HG03460 (cell line): ENCODE measurements around the gene GRIFIN.
"Not testable (repeated sequence)": the region's sequence is repeated elsewhere in the genome, so short reads cannot be mapped to it uniquely, and the experiment has no call there.

Experiments
- ATAC-seq: cut with Tn5 transposase; IDR thresholded peaks from one replicate; pipeline ENCODE4 v1.9.1; 2021; ENCODE audit not compliant: unreplicated experiment

GRIFIN gene

DNA sequence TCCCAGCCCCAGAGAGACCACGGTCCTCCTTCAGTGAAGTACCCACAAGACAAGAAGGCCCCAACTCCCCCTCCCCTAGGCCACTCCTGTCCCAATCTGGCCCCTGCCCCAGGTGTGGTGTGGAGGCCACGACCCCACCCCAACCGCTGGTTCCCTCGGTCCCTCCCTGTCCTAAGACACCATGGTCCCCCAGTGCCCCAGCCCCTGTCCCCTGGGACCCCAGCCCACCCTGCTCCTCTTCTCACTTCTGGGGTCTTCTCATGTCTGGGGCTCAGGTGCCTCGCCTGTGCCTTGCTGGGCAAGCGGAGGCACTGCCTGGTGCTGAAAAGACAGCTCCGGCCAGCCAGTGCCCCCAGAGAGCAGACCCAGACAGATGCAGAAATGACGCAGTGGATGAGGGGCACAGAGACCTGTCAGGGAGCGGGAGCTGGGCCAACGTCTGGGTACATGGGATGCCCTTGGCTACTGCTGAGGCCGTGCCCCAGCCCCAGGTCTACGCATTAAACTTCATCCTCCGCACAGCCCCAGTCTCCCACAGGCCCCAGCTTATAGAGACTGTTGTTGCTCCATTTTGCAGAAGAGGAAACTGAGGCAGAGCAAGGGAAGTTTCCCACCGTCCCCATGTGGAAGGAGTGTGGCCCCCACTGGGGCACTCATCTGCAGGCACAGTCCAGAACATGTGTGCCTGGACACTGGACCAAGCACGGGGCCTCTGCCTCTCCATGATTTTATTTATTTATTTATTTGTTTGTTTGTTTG is 14.8 kb downstream of the GRIFIN start:
- no peak for ATAC-seq

DNA sequence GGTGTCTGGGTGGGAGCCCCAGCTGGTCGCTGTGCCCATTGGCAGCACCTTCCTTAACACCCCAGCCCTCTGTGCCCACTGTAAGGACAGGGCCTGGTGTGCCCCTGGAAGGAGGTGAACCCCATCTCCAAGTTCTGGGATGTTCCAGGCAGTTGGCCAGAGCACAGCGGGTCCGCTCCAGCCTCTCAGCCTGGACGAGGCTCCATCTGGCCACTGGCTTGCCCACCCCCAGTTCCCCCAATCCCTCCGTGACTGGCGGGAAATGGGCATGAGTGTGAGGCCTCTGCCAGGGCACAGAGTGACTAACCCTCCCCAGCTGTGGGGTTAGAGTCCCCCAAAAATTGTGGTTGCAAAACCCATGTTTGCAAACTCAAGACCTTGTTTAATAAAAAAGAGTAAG is 15.6 kb downstream of the GRIFIN start:
- no peak for ATAC-seq

DNA sequence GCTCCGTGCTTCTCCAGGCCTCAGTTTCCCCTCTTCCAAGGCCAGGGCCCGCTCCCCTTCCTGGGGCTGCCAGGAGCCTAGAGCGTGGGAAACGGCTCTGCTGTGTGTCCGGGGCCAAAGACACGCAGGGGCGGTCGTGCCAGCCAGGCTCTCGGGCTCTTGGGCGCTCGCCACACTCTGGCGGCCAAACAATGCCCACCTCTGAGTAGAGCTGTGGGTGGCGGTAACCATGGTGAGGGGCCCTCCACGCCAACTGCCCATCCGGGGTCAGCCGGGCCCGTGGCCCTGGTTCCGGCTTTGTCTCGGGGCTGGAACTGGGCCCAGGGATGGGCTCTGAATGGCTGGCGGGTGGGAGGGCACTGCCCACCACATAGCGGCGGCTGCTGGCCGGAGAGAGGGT is 16.0 kb downstream of the GRIFIN start:
- ATAC-seq = no peak

DNA sequence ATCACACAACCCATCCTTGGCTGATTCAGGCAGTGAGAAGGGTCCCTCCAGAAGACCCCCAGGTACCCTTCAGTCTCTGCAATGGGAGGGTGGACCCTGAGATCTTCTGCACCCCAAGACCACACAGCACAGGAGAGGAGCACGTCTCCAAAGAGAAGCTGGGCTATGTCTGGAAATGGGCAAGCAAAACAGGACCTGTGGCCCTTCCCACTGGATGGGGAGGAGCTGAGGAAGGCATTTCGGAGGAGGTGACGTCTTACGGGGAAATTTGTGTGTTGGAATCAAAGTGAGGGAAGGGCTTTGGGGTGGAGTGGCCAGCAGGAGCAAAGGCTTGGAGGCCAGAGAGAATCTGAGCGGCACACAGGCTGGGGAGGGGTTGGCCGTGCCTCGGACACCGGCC is 16.5 kb downstream of the GRIFIN start:
- ATAC-seq = no peak

DNA sequence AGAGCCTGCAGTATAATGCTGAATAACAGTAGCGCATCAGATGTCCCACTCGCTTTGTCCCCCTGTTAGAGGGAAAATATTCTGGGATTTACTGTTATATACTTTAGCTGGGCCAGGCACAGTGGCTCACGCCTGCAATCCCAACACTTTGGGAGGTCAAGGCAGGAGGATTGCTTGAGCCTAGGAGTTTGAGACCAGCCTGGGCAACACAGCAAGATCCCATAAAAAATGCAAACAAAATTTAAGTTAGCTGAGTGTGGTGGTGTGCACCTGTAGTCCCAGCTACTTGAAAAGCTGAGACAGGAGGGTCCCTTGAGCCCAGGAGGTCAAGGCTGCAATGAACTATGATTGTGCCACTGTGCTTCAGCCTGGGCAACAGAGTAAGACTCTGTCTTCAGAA is 22.3 kb downstream of the GRIFIN start:
- ATAC-seq = not testable (repeated sequence)

DNA sequence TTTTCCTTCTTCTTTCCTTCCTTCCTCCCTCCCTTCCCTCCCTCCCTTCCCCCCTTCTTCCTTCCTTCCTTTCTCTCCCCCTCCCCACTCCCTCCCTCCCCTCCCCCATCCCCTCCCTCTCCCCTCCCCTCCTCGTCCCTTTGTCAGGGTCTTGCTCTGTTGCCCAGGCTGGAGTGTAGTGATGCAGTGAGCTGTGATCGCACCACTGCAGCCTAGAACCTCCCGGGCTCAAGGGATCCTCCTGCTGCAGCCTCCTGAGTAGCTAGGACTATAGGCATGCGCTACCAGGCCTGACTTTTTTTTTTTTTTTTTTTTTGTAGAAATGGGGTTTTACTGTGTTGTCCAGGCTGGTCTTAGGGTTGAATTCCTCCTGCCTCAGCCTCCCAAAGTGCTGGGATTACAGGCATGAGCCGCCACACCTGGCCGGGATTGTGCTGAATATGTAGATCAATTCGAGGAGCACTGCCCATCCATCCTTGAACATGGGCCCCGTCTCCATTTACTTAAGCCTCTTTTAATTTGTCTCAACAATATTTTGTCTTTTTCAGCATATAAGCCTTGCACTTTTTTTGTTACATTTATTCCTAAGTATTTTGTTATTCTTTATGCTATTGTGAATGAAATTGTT is 23.4 kb downstream of the GRIFIN start:
- ATAC-seq = no peak

DNA sequence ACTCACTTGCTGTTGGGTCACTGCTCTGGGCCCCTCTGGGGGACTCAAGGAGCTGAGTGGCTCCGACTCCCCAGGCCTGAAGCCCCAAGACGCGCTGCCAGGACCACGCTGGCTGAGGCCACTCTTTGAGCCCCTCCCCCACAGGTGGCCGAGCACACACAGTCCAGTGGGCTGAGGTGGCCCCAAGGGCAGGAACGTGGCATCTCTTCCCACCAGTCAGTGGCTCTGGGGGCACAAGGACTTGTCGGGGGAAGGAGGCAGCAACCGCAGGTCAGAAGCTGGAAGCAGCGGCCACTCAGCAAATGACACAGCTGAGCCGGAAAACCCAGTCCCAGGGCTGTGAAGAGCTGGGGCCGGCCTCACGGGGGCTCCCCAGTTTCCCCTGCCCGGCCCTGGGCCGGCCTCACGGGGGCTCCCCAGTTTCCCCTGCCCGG is 24.1 kb downstream of the GRIFIN start:
- peak; percentile 61 for ATAC-seq

DNA sequence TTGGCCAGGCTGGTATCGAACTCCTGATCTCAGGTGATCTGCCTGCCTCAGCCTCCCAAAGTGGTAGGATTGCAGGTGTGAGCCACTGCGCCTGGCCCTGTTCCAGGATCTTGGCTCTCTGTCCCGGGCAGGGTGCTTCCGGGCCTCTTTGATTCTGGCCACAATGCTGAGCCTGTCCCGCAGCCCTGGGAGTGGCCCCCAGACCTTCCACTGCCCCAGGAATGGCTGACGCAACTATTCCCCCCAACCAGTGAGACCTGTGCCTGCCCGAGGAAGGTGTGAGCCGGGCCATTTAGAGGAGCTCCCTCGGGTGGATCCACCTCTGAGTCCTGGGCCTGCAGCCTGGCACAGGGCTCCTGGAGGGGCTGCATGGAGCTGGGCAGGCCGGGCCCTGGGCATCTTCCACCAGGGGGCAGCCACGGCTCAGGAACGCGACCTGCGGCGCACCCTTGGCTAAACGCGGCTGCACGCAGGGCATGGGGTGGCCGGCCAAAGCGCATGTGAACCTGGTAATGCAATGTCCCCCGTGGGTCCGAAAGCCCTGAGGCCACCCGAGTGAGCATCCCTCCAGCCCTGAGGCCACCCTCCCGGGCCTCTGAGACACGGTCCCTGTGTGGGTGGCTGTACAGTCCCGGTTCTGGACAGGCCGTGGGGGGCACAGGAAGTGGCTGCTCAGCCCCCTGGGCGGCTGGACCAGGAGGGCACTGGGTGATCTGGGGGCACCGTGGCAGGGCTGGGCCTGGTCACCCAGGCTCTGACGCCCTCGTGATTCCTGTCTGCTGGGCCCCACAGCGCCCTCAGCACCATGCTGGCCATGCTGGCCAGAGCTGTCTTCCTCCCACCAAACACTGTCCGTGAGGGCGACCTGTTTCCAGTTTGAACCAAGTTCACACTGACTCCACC is 24.8 kb downstream of the GRIFIN start:
- ATAC-seq = peak; percentile 74

DNA sequence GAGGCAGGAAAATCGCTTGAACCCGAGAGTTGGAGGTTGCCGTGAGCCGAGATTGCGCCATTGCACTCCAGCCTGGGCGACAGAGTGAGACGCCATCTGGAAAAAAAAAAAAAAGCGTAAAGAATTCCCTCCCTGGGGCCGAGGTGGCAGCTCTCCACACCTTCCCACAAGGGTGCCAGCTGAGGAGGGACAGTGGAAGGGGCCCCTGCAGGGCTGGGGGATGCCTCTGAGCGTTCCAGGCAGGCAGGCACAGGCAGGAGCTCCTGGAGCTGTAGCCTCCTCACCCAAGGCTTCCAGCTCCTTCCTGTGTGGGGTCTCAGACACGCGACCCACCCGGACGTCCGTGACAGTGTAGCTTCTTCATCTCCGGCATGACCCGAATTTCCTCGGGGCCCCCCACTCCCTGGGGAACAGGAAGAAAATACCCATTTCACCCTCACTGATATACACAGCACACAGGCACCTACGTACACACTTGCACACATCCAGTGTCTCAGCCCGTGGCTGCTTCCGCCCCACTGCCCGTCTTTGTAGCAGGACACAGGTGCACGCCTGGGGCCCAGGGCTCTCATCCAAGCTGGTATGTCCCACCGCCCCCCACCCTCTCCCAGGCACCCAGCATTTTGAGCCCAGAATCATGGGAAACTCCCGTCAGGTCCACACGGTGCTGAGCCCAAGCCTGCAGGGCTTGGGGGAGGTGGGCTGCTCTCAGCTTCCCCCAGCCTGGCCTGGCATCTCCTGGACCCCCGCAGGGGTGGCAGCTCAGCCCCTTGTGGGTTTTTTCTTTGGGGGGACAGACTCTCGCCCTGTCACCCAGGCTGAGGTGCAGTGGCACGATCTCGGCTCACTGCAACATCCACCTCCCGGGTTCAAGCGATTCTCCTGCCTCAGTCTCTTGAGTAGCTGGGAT is 25.7 kb downstream of the GRIFIN start:
- ATAC-seq = no peak

DNA sequence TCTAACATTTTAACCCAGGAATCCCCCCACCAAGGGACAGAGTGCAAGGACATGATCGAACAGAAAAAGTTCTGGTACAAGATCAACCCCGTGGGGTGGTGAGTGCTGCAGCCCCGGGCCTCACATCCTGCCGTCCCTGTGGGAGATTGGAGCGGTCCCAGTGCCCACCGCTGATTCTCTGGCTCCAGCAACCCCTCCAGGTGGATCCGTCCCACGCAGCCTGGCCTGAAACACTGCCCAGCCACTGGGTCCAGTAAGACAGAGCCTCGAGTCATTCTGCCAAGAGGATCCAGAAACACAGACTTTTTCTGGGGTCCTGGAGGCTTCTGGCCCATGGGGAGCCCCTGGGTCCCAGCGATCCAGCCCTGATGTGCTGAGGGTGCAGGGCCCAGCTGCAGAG is 29.5 kb downstream of the GRIFIN start:
- ATAC-seq = no peak

DNA sequence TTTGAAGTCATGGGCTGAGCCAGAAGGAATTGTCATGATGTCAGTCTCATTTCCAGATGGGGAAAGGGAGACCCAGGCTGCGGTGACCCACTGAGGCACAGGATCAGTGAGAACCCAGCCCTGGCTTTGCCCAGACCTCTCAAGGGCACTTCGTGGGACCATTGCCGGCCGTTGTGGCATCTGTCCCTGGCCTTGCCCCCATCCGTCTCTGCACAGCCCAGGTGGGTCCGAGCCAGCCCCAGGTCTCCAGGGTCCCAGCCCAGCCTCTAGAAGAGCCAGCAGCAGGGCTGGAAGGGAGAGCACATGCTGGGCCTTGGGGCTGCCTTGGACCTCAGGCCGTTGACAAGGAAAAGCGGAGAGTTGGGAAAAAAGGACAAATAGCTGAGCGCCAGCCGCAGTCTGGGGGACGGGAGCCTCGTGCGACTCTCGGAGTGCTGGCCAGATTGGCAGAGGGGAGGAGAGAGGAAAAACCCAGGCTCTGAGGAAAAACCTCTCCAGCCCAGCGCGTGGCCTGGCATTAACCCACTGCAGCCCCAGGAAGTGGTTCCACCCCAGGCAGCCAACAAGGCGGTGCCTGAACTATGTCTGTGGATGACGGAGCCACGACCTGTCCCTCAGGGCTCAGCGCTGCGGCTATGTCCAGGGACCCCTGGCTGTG is 30.2 kb downstream of the GRIFIN start:
- ATAC-seq = no peak

DNA sequence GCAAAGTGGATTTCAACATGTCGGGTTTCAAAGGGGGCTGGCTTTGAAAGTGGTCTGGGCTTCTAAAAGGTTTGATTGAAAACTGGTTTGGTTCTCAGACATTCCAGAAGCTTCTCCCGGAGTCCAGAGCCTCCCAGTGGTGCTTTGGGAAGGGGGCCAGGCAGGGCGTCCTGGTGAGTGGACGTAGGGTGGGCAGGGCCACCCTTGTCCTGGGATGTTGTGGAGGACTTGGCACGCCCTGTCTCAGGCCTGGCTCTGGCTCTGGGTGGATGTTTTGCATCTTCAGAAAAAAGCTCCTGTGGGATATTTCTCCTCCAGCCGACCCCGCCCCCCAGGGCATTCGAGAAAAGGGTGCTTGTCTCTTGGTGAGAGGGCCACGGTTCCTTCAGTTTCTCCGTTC is 31.2 kb downstream of the GRIFIN start:
- no peak for ATAC-seq

DNA sequence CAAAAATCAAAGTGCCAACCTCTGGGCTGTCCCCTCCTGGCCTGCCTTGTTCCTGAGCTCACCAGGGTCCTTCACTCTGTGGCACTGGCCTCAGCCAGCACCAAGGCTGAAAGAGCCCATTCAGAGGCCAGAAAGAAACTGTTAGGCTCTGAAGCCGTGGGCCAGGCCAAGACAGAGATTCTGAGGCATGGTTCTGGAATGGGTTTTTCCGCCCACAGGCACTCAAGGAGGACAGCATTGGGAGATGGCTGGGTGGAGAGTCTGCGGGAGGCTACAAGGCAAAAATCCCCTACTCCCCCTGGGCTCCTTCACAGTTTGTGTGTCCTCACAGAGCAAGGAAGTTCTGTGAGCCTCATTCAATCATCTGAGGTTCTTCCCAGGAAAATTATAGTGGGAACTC is 31.7 kb downstream of the GRIFIN start:
- ATAC-seq = no peak

DNA sequence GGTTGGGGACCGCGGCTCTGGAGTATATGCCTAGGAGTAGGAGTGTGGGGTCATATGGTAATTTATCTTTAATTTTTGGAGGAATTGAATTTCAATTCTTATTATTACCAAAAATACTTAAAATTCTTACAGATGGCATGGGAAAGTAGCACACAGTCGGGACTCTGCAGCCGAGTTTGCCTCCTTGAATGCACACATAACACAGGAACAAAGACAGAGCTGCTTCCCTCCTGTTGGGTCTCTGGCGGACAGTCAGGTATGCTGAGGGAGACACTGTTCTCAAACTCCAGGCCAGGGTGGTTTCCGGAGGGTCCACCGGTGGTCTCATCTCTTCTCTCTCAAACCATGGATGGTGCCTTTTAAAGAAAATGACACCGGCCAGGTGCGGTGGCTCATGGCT is 32.7 kb downstream of the GRIFIN start:
- no peak for ATAC-seq

DNA sequence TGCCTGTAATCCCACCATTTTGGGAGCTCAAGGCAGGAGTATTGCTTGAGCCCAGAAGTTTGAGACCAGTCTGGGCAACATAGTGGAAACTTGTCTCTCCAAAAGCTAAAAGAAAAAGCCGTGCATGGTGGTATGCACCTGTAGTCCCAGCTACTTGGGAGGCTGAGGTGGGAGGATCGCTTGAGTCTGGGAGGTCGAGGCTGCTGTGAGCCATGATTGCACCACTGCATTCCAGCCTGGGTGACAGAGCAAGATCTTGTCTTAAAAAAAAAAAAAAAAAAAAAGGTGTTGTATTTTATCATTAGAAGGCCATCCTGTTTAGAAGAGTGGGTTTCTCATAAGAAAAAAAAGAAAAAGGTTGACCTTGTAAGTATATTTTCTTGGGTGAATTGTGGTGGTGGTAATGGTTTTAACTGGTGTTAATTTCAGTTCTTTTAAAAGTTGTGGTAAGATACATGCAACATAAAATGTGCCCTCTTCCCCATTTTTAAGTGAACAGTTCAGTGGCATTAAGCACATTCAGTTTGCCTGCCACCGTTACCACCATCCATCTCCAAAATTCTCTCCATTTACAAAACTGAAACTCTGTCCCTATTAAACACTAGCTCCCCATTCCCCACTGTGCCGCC is 34.7 kb downstream of the GRIFIN start:
- ATAC-seq = no peak

DNA sequence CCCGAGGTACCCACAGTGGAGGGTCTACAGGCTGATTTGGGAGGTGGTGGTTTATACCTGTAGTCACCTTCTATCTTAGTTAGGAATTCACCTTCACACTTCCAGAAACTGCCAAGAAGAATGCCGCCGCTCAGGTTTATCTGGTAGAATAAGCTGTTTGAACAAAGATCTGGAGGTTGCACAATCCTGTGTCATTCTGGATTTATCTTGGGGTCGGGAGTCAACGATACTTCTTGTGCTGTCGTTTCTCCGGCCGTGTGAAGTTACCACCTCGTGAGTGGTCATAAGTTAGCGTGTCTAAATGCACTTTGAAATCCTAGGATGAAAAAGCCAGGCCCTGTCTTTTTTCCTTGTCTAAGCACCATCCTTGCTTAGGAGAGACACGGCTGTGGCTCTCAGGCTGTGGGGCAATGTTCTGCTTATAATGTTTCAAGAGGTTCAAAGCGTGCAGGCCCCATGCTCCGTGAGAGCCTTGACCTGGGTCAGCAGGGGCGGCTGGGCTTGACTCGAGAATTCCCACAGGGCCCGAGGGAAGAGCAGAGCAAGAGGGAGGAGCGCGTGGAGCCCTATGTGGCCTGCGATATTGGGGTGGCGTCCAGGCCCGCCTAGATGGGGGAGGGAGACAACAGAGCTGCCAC is 35.5 kb downstream of the GRIFIN start:
- ATAC-seq = no peak

DNA sequence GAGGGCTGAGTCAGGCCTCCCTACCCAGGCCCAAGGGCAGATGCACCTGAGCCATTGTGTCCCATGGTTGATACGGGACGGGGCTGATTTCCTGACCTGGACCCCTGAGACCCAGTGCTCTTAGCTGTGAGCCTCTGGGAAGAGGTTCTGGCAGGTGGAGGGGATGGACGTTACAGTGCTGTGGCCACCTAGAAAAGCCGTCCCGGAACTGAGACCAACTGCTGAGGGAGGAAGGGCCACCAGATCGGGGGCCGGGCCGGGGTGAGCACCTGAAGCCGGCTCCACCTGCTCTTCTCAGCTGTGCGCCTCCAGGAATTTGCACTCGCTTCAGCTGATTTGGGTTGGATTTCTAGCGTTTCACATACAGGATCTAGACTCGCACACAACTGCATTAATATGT is 37.4 kb downstream of the GRIFIN start:
- ATAC-seq = no peak

DNA sequence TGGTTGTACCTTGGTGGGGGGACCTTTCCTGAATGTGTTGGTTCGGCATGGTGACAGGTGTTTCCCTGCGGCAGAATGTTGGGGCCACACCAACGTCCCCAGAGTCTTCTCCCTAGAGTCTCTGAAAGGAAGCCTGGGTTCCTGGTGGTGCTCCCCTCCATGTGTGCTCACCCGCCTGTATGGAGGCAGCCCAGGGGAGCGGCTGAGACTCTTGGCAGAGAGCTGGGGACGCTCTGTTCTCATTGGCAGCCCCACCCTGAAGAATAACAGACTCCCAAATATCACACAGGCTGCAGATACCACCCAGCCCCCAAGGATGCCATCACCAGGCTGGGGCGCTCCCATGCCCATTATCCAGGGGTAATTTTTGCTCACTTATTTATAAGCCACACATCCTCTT is 38.0 kb downstream of the GRIFIN start:
- ATAC-seq = no peak

DNA sequence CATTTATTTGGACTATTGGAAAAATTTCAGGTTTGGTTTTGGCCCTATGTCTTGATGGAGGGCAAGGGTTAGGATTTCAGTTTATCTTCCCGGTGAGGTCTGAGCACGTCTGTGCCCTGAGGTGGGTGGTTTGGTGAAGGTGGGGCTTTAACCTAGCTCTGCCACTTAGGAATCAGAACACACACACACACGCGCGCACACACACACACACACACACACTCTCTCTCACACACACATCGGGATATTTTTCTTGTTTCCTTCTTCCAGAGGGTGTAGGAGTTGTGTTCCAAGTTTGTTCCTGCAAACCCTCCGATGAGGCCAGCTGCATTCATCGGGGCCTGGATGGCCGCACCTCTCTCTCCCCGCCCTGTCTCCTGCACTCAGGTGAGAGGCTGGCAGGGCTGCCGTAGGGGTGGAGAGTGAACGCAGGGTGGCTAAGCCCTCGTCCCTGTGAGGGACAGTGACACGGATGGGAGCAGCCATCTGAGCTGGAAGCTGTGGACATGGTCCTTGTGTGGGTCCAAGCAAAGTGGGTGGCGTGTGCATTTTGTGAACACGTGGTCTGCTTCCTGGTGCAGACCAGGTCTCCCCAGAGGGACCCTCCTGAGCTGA is 38.6 kb downstream of the GRIFIN start:
- no peak for ATAC-seq
